Epithelial cell of esophagus (primary cell): Measurements from ENCODE around the gene IRX2.

Experiments
- DNase-seq: peaks from one replicate; pipeline ENCODE4 v3.0.0; 2010; ENCODE audit warnings: low read depth
- H3K4me3 ChIP-seq: 2 replicates; pipeline ENCODE4 v1.5.1; 2011; ENCODE audit warnings: mild to moderate bottlenecking, low read length, control low read depth
- TF ChIP-seq, protein P1 (sequence below): IDR thresholded peaks from 2 replicates; pipeline ENCODE4 v1.5.1; 2011; ENCODE audit warnings: low read depth, mild to moderate bottlenecking, low read length, control low read depth, inconsistent platforms; ENCODE audit not compliant: insufficient read depth; ENCODE audit errors: missing control alignments

IRX2 gene

DNA sequence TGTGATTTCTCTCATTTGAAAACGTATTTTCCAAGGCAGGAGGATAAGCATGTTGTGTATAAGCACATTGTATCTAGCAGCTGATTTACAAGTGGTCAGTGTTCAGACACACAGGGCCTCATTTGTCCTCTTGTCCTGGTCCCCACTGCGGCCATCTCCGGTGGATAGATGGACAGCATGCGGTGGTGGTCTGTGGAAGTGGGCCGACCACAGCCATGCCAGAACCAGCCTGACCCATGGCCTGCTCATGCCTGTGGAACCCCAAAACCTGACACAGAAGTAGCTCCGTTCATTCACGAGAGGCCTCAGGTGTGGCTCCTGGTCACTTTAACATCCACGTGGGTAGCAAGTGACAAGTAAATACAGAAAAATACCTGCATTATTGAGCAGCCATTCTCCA lies 14.6 kb downstream of the IRX2 start:
- no peak overlapping the region for H3K4me3 ChIP-seq
- no peak for DNase-seq
- TF ChIP-seq, protein P1, sequence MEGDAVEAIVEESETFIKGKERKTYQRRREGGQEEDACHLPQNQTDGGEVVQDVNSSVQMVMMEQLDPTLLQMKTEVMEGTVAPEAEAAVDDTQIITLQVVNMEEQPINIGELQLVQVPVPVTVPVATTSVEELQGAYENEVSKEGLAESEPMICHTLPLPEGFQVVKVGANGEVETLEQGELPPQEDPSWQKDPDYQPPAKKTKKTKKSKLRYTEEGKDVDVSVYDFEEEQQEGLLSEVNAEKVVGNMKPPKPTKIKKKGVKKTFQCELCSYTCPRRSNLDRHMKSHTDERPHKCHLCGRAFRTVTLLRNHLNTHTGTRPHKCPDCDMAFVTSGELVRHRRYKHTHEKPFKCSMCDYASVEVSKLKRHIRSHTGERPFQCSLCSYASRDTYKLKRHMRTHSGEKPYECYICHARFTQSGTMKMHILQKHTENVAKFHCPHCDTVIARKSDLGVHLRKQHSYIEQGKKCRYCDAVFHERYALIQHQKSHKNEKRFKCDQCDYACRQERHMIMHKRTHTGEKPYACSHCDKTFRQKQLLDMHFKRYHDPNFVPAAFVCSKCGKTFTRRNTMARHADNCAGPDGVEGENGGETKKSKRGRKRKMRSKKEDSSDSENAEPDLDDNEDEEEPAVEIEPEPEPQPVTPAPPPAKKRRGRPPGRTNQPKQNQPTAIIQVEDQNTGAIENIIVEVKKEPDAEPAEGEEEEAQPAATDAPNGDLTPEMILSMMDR, result no peak

DNA sequence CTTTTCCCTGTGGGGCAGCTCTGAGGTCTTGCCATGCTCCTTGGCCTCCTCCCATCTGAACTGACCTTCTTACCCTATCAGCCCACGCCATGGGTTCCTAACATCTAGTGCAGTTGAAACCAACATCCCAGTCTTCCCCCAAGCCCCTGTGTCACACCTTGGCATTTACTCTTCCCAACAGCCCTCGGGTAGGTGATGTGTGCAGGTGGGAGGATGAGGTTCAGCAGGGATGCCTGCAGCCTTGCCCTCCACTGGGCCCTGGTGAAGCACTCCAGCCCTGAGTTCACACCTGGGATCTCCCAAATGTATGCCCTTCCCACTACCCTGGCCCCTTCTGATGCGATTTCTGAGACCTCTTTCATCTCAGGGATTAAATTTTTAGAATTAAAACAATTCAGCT lies 15.5 kb downstream of the IRX2 start:
- no peak overlapping the region for H3K4me3 ChIP-seq
- no peak for DNase-seq
- TF ChIP-seq, protein P1, result no peak

DNA sequence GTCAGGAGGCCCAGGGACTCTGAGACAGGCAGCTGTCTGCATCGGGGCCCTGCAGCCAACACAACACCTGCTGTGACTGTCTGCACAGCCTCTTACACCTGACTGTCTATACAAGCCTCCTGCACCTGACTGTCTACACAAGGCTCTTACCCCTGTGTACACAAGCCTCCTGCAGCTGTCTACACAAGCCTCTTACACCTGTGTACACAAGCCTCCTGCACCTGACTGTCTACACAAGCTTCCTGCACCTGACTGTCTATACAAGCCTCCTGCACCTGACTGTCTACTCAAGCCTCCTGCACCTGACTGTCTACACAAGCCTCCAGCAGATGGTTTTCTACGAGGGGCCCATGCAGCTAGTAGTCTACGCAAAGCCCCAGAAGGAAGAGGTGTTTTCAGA lies 18.6 kb downstream of the IRX2 start:
- no peak overlapping the region for H3K4me3 ChIP-seq
- no peak for DNase-seq
- TF ChIP-seq, protein P1, result no peak

DNA sequence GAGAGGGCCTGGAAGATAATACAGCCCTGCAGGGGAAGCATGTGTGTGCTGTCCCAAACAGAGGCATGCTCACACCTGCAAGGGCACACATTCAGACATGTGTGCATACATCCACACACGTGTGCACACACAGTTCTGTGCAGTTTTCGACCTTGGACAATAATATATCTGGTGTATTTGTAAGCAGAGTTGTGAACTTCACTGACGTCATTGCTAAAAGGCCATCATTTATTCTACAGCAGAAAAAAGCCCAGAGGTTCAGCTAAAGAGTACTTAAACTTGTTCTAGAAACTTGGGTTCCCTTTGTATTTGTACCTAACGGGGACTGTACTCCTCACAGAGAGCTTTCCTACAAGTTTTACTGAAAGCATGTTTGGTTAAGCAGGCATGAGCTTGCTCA lies 19.5 kb downstream of the IRX2 start:
- TF ChIP-seq, protein P1, result no peak
- no peak for DNase-seq
- no peak overlapping the region for H3K4me3 ChIP-seq

DNA sequence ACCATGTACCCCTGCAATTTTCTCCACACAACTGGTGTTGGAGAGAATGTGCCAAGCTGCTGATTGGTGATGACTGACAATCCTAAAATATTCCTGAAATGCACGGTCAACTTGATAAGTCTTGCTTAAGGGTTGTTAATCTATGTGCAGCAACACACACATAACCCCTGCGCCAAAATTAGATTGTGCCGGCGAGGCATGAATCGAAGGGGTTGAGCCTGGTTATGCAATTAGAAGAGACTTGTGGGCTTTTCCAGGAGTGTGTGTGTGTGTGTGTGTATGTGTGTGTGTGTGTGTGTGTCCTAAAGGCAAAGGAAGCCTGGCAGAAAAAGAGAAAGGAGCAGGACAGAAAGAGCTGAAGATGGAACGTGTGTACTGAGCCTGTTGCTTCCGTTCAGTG lies 22.3 kb downstream of the IRX2 start:
- TF ChIP-seq, protein P1, result no peak
- no peak for DNase-seq
- H3K4me3 ChIP-seq, result no peak overlapping the region

DNA sequence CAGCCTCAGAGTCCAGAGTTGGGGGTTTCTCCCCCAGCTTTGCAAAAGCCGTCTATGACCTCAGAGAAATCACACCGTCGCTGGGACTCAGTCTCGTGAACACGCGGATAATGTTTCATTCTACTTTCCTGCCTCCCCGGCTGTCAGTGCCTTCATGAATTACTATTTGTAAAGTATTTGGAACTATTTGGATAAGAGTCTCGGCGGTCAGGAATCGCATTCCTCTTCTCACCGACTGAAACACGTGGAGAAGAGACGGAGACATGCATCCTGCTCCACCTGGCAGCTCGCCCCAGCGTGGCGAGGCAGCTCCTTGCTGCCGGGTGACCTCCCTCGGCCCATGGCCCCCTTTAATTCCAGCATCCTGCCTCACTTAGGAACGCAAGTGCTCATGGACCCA lies 23.9 kb downstream of the IRX2 start:
- TF ChIP-seq, protein P1, result no peak

DNA sequence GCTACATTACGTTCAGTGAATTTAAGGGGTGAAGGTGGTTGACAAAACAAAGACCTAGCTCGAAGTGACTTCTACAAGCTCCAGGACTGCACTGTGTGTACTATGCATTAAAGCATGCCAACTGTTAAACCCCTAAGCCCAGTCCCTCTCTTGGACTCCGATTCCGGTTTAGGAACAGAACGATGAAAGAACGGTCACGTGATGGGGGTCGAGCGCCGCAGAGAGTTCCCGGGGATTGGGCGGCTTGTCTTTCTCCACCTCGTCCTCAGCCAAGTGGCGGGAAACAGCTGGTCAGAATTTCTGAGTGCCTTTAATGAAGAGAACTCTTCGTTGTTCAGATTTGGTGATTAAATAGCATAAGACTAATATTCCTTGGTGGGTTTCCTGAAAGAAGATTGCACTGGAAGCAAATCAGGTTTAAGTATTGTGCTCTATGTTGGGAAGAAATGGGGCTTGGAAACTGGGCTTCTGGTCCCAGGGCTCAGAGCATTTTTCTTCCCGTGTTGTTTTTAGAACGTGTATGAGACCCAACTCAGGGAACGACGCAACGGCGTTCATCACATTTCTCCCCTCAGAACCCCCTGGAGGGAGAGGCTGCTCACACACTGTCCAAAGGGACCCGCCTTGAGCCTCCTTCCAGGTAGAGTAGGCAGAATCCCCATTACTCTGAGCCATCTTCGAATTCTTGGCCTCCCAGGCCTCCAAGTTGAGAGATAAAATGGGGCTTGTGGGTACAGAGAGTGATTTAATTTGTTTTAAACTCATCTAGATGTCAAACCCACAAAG lies 25.3 kb downstream of the IRX2 start:
- DNase-seq, result no peak
- H3K4me3 ChIP-seq, result no peak overlapping the region
- TF ChIP-seq, protein P1, result no peak

More for the DNA sequence above, 23.9 kb downstream of the IRX2 start:
- H3K4me3 ChIP-seq, result no peak overlapping the region
- no peak for DNase-seq
